Measurements from ENCODE around the gene ITCH.

- TF ChIP-seq CTCF (IDR thresholded peaks at IDR 0.05) (no peak), POLR2A (IDR thresholded peaks at IDR 0.05) (no peak)
Measured at GRCh38 chr20:34544109-34544796, 181.2 kb downstream of the ITCH start.

All from prostate gland (tissue), 2 donors.